ENCODE results near the gene SMC6. TPM values are rescaled to one million over a fixed set of nuclear protein-coding genes. Genes with fewer than 3 reads are reported as not detected.

Gene SMC6
- total and polyA plus RNA-seq, 2 experiments from 2014 or later = 53.4 to 59.8 TPM

DNA sequence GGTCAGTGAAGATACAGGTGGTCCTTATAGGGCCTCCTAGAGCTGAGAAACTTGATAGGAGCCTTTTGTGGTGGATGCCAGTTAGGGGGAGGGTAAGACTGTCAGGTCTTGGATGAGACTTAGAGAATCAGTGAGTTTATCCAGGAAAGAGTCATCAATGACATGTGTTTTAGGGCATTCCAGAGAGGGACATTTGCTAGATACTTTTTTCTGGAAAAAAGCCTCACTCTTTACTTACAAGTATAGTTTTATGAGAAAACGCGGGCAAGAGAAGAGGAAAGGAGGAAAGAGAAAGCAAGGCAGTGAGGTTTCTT is 38.2 kb upstream of the SMC6 start:
- Histone ChIP-seq H3K4me2 (no peak overlapping the region), H3K4me1 (ENCODE audit: insufficient read depth) (no peaks in the 10 kb centered on the region), H3F3A (replicated peaks; ENCODE audit: low read depth) (no peaks in the 10 kb centered on the region), H3K27ac (ENCODE audit: low read depth) (no peak overlapping the region), H3K36me3 (ENCODE audit: insufficient read depth) (no peaks in the 10 kb centered on the region), H2AFZ (no peak overlapping the region), H3K27me3 (ENCODE audit: insufficient read depth) (no peaks in the 10 kb centered on the region), H4K20me1 (replicated peaks; ENCODE audit: insufficient read depth) (no peaks in the 10 kb centered on the region), H3K79me2 (replicated peaks; ENCODE audit: insufficient read depth) (no peaks in the 10 kb centered on the region), H3K9me2 (ENCODE audit: insufficient read depth) (no peaks in the 10 kb centered on the region), H3K4me3 (no peak overlapping the region)
- no peaks in the 10 kb centered on the region for H3K36me3 Mint-ChIP-seq (ENCODE audit: low read depth)
- peaks cover 2% of the 10 kb centered on the region for H3K27me3 Mint-ChIP-seq (ENCODE audit: insufficient read depth, low read depth, poor library complexity)
- no peak overlapping the region for H3K27ac Mint-ChIP-seq
- no peak for DNase-seq (ENCODE audit: low spot score)
- H3K9me3 Mint-ChIP-seq = no peaks in the 10 kb centered on the region
- TF ChIP-seq ZNF462 (CRISPR knock-in tag; IDR thresholded peaks at IDR 0.05) (no peak), STAT1 (IDR thresholded peaks at IDR 0.05; ENCODE audit: unreplicated experiment) (no peak), POLR2AphosphoS5 (IDR thresholded peaks at IDR 0.05; ENCODE audit: low read depth) (no peak), EZH2phosphoT487 (IDR thresholded peaks at IDR 0.05; ENCODE audit: unreplicated experiment) (no peak), ZNF331 (CRISPR knock-in tag; IDR thresholded peaks at IDR 0.05; ENCODE audit: low read depth) (no peak), JUNB (IDR thresholded peaks at IDR 0.05; ENCODE audit: unreplicated experiment) (no peak), EZH2 (IDR thresholded peaks at IDR 0.05; ENCODE audit: low read depth, unreplicated experiment) (no peak), NANOG (IDR thresholded peaks at IDR 0.05; ENCODE audit: borderline replicate concordance) (no peak), CREB1 (CRISPR knock-in tag; IDR thresholded peaks at IDR 0.05; ENCODE audit: low read depth) (no peak), ZNF114 (CRISPR knock-in tag; IDR thresholded peaks at IDR 0.05) (no peak)
- TF ChIP-seq, protein P1, sequence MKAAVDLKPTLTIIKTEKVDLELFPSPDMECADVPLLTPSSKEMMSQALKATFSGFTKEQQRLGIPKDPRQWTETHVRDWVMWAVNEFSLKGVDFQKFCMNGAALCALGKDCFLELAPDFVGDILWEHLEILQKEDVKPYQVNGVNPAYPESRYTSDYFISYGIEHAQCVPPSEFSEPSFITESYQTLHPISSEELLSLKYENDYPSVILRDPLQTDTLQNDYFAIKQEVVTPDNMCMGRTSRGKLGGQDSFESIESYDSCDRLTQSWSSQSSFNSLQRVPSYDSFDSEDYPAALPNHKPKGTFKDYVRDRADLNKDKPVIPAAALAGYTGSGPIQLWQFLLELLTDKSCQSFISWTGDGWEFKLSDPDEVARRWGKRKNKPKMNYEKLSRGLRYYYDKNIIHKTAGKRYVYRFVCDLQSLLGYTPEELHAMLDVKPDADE (IDR thresholded peaks at IDR 0.05) = no peak
- TF ChIP-seq, protein P2, sequence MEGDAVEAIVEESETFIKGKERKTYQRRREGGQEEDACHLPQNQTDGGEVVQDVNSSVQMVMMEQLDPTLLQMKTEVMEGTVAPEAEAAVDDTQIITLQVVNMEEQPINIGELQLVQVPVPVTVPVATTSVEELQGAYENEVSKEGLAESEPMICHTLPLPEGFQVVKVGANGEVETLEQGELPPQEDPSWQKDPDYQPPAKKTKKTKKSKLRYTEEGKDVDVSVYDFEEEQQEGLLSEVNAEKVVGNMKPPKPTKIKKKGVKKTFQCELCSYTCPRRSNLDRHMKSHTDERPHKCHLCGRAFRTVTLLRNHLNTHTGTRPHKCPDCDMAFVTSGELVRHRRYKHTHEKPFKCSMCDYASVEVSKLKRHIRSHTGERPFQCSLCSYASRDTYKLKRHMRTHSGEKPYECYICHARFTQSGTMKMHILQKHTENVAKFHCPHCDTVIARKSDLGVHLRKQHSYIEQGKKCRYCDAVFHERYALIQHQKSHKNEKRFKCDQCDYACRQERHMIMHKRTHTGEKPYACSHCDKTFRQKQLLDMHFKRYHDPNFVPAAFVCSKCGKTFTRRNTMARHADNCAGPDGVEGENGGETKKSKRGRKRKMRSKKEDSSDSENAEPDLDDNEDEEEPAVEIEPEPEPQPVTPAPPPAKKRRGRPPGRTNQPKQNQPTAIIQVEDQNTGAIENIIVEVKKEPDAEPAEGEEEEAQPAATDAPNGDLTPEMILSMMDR (conservative IDR thresholded peaks at IDR 0.05; ENCODE audit: low read depth in 2 of 2) = no peak
- TF ChIP-seq, protein P3, sequence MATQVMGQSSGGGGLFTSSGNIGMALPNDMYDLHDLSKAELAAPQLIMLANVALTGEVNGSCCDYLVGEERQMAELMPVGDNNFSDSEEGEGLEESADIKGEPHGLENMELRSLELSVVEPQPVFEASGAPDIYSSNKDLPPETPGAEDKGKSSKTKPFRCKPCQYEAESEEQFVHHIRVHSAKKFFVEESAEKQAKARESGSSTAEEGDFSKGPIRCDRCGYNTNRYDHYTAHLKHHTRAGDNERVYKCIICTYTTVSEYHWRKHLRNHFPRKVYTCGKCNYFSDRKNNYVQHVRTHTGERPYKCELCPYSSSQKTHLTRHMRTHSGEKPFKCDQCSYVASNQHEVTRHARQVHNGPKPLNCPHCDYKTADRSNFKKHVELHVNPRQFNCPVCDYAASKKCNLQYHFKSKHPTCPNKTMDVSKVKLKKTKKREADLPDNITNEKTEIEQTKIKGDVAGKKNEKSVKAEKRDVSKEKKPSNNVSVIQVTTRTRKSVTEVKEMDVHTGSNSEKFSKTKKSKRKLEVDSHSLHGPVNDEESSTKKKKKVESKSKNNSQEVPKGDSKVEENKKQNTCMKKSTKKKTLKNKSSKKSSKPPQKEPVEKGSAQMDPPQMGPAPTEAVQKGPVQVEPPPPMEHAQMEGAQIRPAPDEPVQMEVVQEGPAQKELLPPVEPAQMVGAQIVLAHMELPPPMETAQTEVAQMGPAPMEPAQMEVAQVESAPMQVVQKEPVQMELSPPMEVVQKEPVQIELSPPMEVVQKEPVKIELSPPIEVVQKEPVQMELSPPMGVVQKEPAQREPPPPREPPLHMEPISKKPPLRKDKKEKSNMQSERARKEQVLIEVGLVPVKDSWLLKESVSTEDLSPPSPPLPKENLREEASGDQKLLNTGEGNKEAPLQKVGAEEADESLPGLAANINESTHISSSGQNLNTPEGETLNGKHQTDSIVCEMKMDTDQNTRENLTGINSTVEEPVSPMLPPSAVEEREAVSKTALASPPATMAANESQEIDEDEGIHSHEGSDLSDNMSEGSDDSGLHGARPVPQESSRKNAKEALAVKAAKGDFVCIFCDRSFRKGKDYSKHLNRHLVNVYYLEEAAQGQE (IDR thresholded peaks at IDR 0.05; ENCODE audit: unreplicated experiment) = no peak
- H3K4me1 Mint-ChIP-seq = peaks cover 5% of the 10 kb centered on the region
- no peak overlapping the region for H3K4me3 Mint-ChIP-seq
- no peak for ATAC-seq
